ENCODE data around the gene CRB2.

The CRB2 gene

GRCh38 chr9:123316053-123316718 lies 39.8 kb upstream of the CRB2 start:
- no peak for TF ChIP-seq CTCF (IDR thresholded peaks at IDR 0.05)

- TF ChIP-seq CTCF (IDR thresholded peaks at IDR 0.05), result no peak
Observed at GRCh38 chr9:123318202-123318601, 37.8 kb upstream of the CRB2 start.

- no peak for TF ChIP-seq CTCF (IDR thresholded peaks at IDR 0.05)
Observed at GRCh38 chr9:123318961-123319421, 37.0 kb upstream of the CRB2 start.

GRCh38 chr9:123319541-123320339 lies 36.3 kb upstream of the CRB2 start:
- no peak for TF ChIP-seq CTCF (IDR thresholded peaks at IDR 0.05)

- no peak for TF ChIP-seq CTCF (IDR thresholded peaks at IDR 0.05)
Observed at GRCh38 chr9:123320814-123321213, 35.2 kb upstream of the CRB2 start.

GRCh38 chr9:123321616-123322272 lies 34.3 kb upstream of the CRB2 start:
- no peak for TF ChIP-seq CTCF (IDR thresholded peaks at IDR 0.05)

GRCh38 chr9:123322273-123323195 lies 33.5 kb upstream of the CRB2 start:
- TF ChIP-seq CTCF (IDR thresholded peaks at IDR 0.05), result no peak

Measured in LNCAP (cell line).